ENCODE data around the gene CDH18.

The CDH18 gene

GRCh38 chr5:19462019-19462418 is 526.0 kb downstream of the CDH18 start:
- DNase-seq (ENCODE audit: low read depth in 2 of 2), result no peak

GRCh38 chr5:19424506-19424905 is 563.5 kb downstream of the CDH18 start:
- DNase-seq (ENCODE audit: low read depth in 2 of 2), result no peak

All from stimulated activated CD8-positive, alpha-beta memory T cell treated with anti-CD3 and anti-CD28 coated beads, Interleukin-15, amount 100 ng/mL, for 48 hours (primary cell).